HAP-1 (cell line): ENCODE measurements around the gene OSBPL10.
A peak's percentile ranks its signal among the peaks of the same experiment; 100 is the strongest.

Source experiments
- DNase-seq, 2 experiments: peaks; one replicate each; pipeline ENCODE4 v3.0.0-alpha.2; 2016 to 2020; ENCODE audit warnings: low spot score in 2 of 2
- H3K27me3 ChIP-seq: fragments of 250-450 bp; sonication (Bioruptor Pico); 2 replicates; pipeline ENCODE4 v1.5.1; 2020; ENCODE audit warnings: low read depth, mild to moderate bottlenecking, moderate library complexity
- H3K36me3 ChIP-seq: fragments of 250-450 bp; sonication (Bioruptor Pico); replicated peaks from 2 replicates; pipeline ENCODE4 v1.5.1; 2020; ENCODE audit warnings: mild to moderate bottlenecking
- H3K4me1 ChIP-seq: fragments of 250-450 bp; sonication (Bioruptor Pico); 2 replicates; pipeline ENCODE4 v1.5.1; 2020; ENCODE audit warnings: mild to moderate bottlenecking
- H3K4me3 ChIP-seq: fragments of 250-450 bp; sonication (Bioruptor Pico); 2 replicates; pipeline ENCODE4 v1.5.1; 2020; ENCODE audit warnings: mild to moderate bottlenecking, moderate library complexity
- H3K9me3 ChIP-seq: fragments of 250-450 bp; sonication (Bioruptor Pico); 2 replicates; pipeline ENCODE4 v1.5.1; 2020; ENCODE audit warnings: mild to moderate bottlenecking, moderate library complexity
- in situ Hi-C: fragments of 300-500 bp; cut with MboI; formaldehyde crosslinking; loops from 3 replicates; pipeline ENCODE4 v1.14.3; 2020; ENCODE audit warnings: low sequenced_read_pairs, inconsistent platforms, mixed read lengths

OSBPL10 gene

DNA sequence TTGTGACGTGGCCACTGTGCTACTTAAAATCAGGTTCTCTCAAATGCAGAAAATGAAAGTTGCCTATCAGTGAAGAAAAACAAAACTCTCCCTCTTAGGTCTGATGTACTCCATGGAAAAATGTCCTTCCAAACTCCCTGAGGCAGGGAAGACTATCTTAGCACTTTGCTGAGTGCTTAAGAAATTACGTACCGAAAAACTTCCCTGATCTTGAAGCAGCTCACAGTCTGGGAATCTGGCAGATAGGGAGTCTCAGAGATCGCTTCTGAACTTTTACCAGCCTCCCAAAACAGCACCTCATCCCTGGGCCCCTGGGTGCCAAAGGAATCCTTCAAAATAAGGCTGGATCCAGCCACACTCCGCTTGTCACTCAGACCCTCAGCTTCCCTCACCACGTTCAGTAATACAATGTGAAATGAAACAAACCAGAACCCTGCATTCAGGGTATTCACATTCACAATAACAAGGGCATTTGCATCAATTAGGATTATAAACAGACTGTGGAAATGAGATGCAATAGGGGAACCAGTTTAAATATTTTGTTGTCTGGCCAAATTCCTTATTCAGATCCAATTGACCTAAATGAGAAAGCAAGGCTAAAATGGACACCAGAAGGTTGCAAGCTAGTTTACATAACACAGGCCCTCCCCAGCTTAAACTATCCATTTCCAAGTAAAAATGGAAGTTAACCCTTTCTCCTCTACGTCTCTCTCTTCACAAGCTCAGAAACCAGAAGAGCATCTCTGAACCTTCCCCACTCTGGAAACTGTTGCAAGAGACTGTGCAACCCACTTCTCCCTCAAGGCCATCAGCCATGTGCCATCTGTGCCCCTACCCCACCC is 20.9 kb downstream of the OSBPL10 start:
- no peaks in the 10 kb centered on the region for H3K36me3 ChIP-seq
- H3K4me1 ChIP-seq = peaks cover 31% of the 10 kb centered on the region
- no peaks in the 10 kb centered on the region for H3K9me3 ChIP-seq
- in situ Hi-C loops = no loop called here
- no peaks in the 10 kb centered on the region for H3K27me3 ChIP-seq
- H3K4me3 ChIP-seq = peak overlapping the region; percentile 8
- peak; percentile 77 to 97 for DNase-seq

GRCh38 chr3:31959251-31959650 is 21.8 kb downstream of the OSBPL10 start:
- H3K4me3 ChIP-seq = no peak overlapping the region
- in situ Hi-C loops = no loop called here
- H3K36me3 ChIP-seq = no peaks in the 10 kb centered on the region

DNA sequence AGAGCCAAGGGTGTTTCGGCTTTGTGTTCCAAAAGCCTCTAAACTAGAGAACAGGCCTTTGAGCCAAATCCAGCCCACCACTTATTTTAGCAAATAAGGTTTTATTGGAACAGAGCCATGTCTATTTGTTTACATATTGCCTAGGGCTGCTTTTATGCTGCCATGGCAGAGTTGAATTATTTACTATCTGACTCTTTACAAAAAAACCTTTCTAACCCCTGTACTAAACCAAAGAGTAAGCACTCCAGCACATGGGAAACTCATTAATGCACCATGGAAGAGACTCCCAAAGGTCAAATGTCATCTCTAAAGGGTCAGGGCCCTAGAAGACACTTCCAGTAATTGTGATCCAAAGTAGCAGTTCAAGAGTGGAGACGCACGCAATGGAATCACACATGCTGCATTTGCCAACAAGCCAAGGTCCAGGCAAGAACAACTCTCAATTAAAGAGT is 22.3 kb downstream of the OSBPL10 start:
- H3K4me3 ChIP-seq = no peak overlapping the region
- no peaks in the 10 kb centered on the region for H3K36me3 ChIP-seq
- H3K27me3 ChIP-seq = no peaks in the 10 kb centered on the region
- in situ Hi-C loops = no loop called here
- peak; percentile 47 to 56 for DNase-seq
- H3K4me1 ChIP-seq = peaks cover 31% of the 10 kb centered on the region
- no peaks in the 10 kb centered on the region for H3K9me3 ChIP-seq

More at GRCh38 chr3:31959251-31959650, 21.8 kb downstream of the OSBPL10 start:
- H3K9me3 ChIP-seq = no peaks in the 10 kb centered on the region
- no peak for DNase-seq
- peaks cover 31% of the 10 kb centered on the region for H3K4me1 ChIP-seq
- H3K27me3 ChIP-seq = no peaks in the 10 kb centered on the region

GRCh38 chr3:31957106-31957505 is 24.0 kb downstream of the OSBPL10 start:
- in situ Hi-C loops = no loop called here
- DNase-seq = no peak
- Histone ChIP-seq H3K9me3 (no peaks in the 10 kb centered on the region), H3K36me3 (no peaks in the 10 kb centered on the region), H3K4me3 (no peak overlapping the region), H3K27me3 (no peaks in the 10 kb centered on the region), H3K4me1 (peaks cover 31% of the 10 kb centered on the region)

DNA sequence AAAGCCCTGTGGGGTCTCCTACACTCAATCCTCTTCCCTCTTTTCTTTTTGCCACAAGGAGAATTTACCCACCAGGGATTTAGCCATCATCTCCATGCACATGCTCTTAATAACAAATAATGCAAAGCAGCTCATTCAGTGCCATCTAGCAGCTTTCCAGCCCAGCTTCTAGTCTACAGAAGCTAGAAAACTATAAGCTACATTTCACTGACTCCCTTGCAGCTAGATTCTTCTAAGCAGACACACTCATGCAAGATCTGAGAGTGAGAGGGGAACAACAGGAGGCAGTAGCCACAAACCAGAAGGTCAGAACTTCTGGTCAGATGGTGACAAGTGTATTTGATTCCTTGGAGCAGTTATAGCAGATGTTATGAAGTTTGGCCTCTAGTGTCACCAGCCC is 25.5 kb downstream of the OSBPL10 start:
- DNase-seq = no peak
- in situ Hi-C loops = no loop called here
- H3K9me3 ChIP-seq = peaks cover 4% of the 10 kb centered on the region; the same call in 1 of the 2 replicates
- H3K4me3 ChIP-seq = no peak overlapping the region
- H3K4me1 ChIP-seq = peaks cover 21% of the 10 kb centered on the region
- H3K36me3 ChIP-seq = no peaks in the 10 kb centered on the region
- no peaks in the 10 kb centered on the region for H3K27me3 ChIP-seq

DNA sequence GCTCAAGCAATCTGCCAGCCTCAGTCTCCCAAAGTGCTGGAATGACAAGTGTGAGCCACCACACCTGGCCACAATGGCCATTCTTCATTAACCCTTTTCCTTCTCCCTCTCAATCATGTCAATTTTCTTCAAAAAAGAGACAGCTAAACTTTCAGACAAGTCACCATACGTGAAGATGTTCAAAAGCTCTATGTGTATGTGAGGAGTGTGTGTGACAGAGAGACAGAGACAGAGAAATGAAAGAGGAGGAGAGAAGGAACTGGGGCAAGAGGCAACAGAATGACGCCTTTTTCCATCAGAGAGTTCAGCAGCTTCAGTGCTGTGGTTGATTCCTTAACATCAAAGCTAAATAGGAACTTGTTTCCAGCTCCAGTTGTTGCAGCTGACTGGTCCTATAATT is 27.4 kb downstream of the OSBPL10 start:
- Histone ChIP-seq H3K4me3 (no peak overlapping the region), H3K36me3 (no peaks in the 10 kb centered on the region), H3K9me3 (peaks cover 12% of the 10 kb centered on the region; the same call in 1 of the 2 replicates), H3K4me1 (peaks cover 7% of the 10 kb centered on the region), H3K27me3 (no peaks in the 10 kb centered on the region)
- in situ Hi-C loops = no loop called here
- DNase-seq = no peak

- no peaks in the 10 kb centered on the region for H3K27me3 ChIP-seq
- H3K9me3 ChIP-seq = peaks cover 12% of the 10 kb centered on the region; the same call in 1 of the 2 replicates
- no peaks in the 10 kb centered on the region for H3K36me3 ChIP-seq
- H3K4me1 ChIP-seq = peaks cover 2% of the 10 kb centered on the region
- H3K4me3 ChIP-seq = no peak overlapping the region
- in situ Hi-C loops = no loop called here
- DNase-seq = no peak
Measured at GRCh38 chr3:31953091-31953490, 28.0 kb downstream of the OSBPL10 start.

DNA sequence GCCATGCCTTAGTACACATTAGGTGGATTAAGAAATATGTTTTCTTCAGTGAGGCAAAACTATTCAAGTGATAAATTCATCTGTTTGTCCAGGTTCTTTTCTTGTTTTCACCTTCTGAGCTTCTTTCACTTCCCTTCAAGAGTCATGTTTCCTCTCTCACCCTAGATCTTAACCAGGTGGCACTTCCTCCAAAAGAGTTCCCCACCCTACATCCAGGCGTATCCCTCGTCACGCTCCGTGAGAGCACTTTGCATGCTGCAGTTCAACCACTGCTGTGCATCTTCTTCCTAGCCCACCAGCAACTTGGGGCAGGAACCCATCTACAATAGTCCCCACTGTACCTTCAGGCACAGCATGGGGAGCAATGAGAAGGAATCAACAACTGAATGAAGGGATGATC is 28.9 kb downstream of the OSBPL10 start:
- H3K4me3 ChIP-seq = no peak overlapping the region
- H3K4me1 ChIP-seq = no peaks in the 10 kb centered on the region
- DNase-seq = no peak
- peaks cover 12% of the 10 kb centered on the region; the same call in 1 of the 2 replicates for H3K9me3 ChIP-seq
- H3K27me3 ChIP-seq = no peaks in the 10 kb centered on the region
- in situ Hi-C loops = no loop called here
- H3K36me3 ChIP-seq = no peaks in the 10 kb centered on the region

DNA sequence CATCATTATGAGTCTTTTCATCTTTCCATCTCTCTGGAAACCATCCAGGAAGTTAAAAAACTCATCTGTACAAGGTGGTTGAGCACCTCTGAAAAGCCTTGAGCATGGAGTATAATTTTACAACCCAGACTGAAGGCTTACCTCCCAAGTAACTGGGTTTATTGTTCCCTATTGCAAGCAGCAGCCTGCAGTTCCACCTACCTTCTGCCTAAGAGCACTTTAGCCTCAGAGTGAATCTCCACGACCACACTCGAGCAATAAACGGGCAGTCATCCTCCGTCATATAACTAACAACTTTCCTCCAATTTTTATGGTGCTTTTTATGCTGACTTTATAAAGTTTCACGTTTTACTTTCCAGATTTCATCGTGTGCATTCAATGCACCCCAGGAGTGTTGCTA is 32.8 kb downstream of the OSBPL10 start:
- in situ Hi-C loops = no loop called here
- DNase-seq = no peak
- Histone ChIP-seq H3K4me3 (no peak overlapping the region), H3K36me3 (no peaks in the 10 kb centered on the region), H3K9me3 (peaks cover 12% of the 10 kb centered on the region; the same call in 1 of the 2 replicates), H3K4me1 (no peaks in the 10 kb centered on the region), H3K27me3 (no peaks in the 10 kb centered on the region)

- DNase-seq = no peak
- H3K36me3 ChIP-seq = no peaks in the 10 kb centered on the region
- H3K27me3 ChIP-seq = no peaks in the 10 kb centered on the region
- H3K4me3 ChIP-seq = no peak overlapping the region
- in situ Hi-C loops = no loop called here
- peaks cover 12% of the 10 kb centered on the region; the same call in 1 of the 2 replicates for H3K9me3 ChIP-seq
- no peaks in the 10 kb centered on the region for H3K4me1 ChIP-seq
Measured at GRCh38 chr3:31947671-31948091, 33.4 kb downstream of the OSBPL10 start.

- H3K9me3 ChIP-seq = peaks cover 12% of the 10 kb centered on the region; the same call in 1 of the 2 replicates
- no peak for DNase-seq
- in situ Hi-C loops = no loop called here
- H3K36me3 ChIP-seq = no peaks in the 10 kb centered on the region
- H3K4me3 ChIP-seq = no peak overlapping the region
- no peaks in the 10 kb centered on the region for H3K27me3 ChIP-seq
- no peaks in the 10 kb centered on the region for H3K4me1 ChIP-seq
Measured at GRCh38 chr3:31947162-31947561, 33.9 kb downstream of the OSBPL10 start.

DNA sequence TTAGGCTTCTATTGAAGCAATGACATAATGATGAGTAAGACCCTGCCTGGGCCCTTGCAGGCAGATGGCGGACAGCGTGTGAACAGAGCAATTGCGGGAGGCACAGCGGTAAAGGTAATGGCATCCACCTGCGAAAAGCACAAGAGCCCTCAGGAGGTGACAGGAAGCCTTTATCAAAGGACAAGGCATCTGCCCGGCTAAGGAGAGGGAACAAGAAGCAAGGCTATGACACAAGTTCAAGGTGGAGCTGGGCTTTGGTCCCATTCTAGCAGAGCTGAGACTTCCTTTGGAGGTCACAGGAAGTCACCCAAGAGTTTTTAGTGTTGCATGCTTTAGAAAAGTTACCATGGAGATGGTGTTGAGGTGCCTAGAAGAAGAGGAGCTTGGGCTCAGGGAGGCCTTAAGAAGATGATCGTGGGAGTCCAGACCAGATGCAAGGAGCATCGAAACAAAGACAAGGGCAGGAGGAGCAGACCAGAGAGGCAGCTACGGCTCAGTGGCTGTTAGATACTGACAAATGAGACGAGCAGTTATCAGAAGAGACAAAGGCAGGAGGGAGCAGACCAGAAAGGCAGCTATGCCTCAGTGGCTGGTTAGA is 34.5 kb downstream of the OSBPL10 start:
- Histone ChIP-seq H3K4me3 (no peak overlapping the region), H3K36me3 (no peaks in the 10 kb centered on the region), H3K9me3 (peaks cover 12% of the 10 kb centered on the region; the same call in 1 of the 2 replicates), H3K4me1 (no peaks in the 10 kb centered on the region), H3K27me3 (no peaks in the 10 kb centered on the region)
- no peak for DNase-seq
- in situ Hi-C loops = no loop called here

DNA sequence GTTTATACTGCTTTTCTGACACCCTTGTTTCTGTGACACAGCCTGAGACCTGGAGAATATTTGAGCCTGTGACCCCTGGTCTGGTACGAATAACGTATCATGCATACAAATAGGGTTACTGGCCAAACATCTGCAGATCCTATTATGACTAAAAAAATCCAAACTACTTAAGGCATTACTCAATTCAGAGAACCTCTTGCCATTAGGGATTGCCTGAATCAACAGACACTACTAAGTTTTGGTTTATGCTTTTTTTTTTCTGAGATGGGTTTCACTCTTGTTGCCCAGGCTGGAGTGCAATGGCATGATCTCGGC is 35.4 kb downstream of the OSBPL10 start:
- H3K9me3 ChIP-seq = peaks cover 8% of the 10 kb centered on the region; the same call in 1 of the 2 replicates
- no peaks in the 10 kb centered on the region for H3K27me3 ChIP-seq
- no peak overlapping the region for H3K4me3 ChIP-seq
- H3K36me3 ChIP-seq = no peaks in the 10 kb centered on the region
- no peaks in the 10 kb centered on the region for H3K4me1 ChIP-seq
- in situ Hi-C loops = no loop called here
- DNase-seq = no peak

GRCh38 chr3:31943041-31943440 is 38.0 kb downstream of the OSBPL10 start:
- Histone ChIP-seq H3K36me3 (no peaks in the 10 kb centered on the region), H3K9me3 (no peaks in the 10 kb centered on the region), H3K4me3 (no peak overlapping the region), H3K4me1 (no peaks in the 10 kb centered on the region), H3K27me3 (no peaks in the 10 kb centered on the region)
- DNase-seq = no peak
- in situ Hi-C loops = no loop called here
